Nephron progenitor cell (in vitro differentiated cells): ENCODE data around the gene RASAL2.

Source experiments
- DNase-seq: peaks from one replicate; pipeline ENCODE4 v3.0.0; 2021
- H3K27ac Mint-ChIP-seq: 2 replicates; pipeline ENCODE4 v1.8.0; 2021; ENCODE audit warnings: mild to moderate bottlenecking, moderate library complexity, mixed read lengths
- H3K27me3 Mint-ChIP-seq: 2 replicates; pipeline ENCODE4 v1.8.0; 2021; ENCODE audit warnings: mild to moderate bottlenecking, low read depth, mixed read lengths; ENCODE audit not compliant: poor library complexity
- H3K36me3 Mint-ChIP-seq: 2 replicates; pipeline ENCODE4 v1.8.0; 2021; ENCODE audit warnings: low read depth, mixed read lengths
- H3K4me1 Mint-ChIP-seq: 2 replicates; pipeline ENCODE4 v1.8.0; 2021; ENCODE audit warnings: mixed read lengths
- H3K4me3 Mint-ChIP-seq: 2 replicates; pipeline ENCODE4 v1.8.0; 2021; ENCODE audit warnings: mild to moderate bottlenecking, moderate library complexity, mixed read lengths
- H3K9me3 Mint-ChIP-seq: 2 replicates; pipeline ENCODE4 v1.8.0; 2021; ENCODE audit warnings: mild to moderate bottlenecking, moderate library complexity, mixed read lengths
- TF ChIP-seq, protein P1 (sequence below): fragments of 200-600 bp; sonication (generic); IDR thresholded peaks from 2 replicates; pipeline ENCODE4 v1.5.0; 2021; ENCODE audit warnings: antibody characterized with exemption

RASAL2 gene

DNA sequence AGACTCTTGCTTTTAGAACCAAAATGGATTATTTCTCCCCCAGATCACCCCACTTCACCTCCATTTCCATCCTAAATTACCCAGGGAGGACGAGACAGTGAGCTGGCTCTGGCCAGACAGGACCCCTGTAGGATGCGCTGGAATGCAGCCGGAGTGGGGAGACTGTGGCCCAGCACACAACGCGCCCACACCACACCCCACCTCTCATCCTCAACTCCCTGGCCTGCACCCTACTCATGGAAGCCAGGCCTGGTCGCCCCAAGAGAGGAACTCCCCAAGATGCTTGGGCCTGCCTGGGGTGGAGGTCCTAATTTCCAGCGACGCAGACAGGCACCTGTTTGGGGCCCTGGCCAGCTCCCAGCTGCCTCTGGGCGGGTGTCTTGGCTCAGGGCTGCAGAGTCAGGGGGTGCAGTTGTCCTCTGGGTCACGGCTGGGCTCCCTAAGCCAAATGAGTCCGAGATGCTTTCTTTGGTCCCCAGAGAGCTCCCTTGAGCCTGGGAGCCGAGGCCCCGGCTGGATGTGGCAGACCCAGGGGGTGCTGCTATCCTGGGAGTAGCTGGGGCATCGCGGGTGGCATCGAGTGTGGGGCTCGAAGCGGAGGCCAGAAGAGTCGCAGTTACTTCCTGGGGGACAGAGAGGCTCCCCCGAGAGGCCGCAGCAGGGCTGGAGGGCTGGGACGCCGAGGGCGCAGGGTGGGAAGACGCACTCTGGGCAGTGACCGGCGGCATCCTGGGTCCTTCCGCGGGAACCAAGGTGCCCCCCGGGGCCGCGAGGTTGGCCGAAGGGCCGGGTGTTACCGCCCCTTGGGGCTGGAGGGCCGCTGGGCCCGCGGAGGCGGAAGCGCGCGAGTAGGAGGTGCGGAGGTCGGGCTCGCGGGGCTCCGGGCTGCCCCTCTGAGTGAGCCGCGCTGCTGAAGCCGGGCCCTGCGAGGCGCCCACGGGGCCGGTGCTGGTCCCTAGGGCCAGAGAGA is 392.5 kb downstream of the RASAL2 start:
- H3K9me3 Mint-ChIP-seq: no peaks in the 10 kb centered on the region
- DNase-seq: no peak
- H3K4me1 Mint-ChIP-seq: no peaks in the 10 kb centered on the region
- H3K27ac Mint-ChIP-seq: no peak overlapping the region
- no peak overlapping the region for H3K4me3 Mint-ChIP-seq
- peaks cover 7% of the 10 kb centered on the region for H3K27me3 Mint-ChIP-seq
- no peaks in the 10 kb centered on the region for H3K36me3 Mint-ChIP-seq
- TF ChIP-seq, protein P1, sequence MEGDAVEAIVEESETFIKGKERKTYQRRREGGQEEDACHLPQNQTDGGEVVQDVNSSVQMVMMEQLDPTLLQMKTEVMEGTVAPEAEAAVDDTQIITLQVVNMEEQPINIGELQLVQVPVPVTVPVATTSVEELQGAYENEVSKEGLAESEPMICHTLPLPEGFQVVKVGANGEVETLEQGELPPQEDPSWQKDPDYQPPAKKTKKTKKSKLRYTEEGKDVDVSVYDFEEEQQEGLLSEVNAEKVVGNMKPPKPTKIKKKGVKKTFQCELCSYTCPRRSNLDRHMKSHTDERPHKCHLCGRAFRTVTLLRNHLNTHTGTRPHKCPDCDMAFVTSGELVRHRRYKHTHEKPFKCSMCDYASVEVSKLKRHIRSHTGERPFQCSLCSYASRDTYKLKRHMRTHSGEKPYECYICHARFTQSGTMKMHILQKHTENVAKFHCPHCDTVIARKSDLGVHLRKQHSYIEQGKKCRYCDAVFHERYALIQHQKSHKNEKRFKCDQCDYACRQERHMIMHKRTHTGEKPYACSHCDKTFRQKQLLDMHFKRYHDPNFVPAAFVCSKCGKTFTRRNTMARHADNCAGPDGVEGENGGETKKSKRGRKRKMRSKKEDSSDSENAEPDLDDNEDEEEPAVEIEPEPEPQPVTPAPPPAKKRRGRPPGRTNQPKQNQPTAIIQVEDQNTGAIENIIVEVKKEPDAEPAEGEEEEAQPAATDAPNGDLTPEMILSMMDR: no peak

- H3K4me3 Mint-ChIP-seq: no peak overlapping the region
- TF ChIP-seq, protein P1: no peak
Measured at GRCh38 chr1:178487070-178487615, 393.2 kb downstream of the RASAL2 start.

DNA sequence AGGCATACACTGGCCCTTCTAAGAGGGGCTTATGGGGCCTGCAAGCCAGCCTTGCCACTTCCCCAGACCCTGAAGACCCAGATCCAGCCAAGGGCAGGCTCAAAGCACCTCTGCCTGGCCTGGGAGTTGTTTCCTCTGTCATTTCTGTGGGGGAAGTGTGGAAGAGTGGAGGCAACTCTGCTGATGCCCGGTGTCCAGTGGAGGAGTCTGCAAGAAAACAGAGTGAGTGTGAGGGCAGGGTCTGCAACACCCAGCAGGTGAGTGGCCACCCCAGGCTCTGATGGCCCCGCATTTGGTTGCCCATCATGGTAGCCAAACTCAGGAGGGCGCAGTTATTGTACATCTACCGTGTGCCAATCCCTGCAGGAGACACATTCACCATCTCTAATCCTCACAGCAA is 394.5 kb downstream of the RASAL2 start:
- H3K9me3 Mint-ChIP-seq: no peaks in the 10 kb centered on the region
- TF ChIP-seq, protein P1: no peak
- no peak for DNase-seq
- peaks cover 6% of the 10 kb centered on the region for H3K27me3 Mint-ChIP-seq
- H3K4me1 Mint-ChIP-seq: no peaks in the 10 kb centered on the region
- H3K36me3 Mint-ChIP-seq: no peaks in the 10 kb centered on the region
- H3K4me3 Mint-ChIP-seq: no peak overlapping the region
- H3K27ac Mint-ChIP-seq: no peak overlapping the region

More at GRCh38 chr1:178487070-178487615, 393.2 kb downstream of the RASAL2 start:
- no peaks in the 10 kb centered on the region for H3K9me3 Mint-ChIP-seq
- no peaks in the 10 kb centered on the region for H3K4me1 Mint-ChIP-seq
- no peaks in the 10 kb centered on the region for H3K36me3 Mint-ChIP-seq
- H3K27me3 Mint-ChIP-seq: peaks cover 7% of the 10 kb centered on the region
- DNase-seq: no peak
- no peak overlapping the region for H3K27ac Mint-ChIP-seq

DNA sequence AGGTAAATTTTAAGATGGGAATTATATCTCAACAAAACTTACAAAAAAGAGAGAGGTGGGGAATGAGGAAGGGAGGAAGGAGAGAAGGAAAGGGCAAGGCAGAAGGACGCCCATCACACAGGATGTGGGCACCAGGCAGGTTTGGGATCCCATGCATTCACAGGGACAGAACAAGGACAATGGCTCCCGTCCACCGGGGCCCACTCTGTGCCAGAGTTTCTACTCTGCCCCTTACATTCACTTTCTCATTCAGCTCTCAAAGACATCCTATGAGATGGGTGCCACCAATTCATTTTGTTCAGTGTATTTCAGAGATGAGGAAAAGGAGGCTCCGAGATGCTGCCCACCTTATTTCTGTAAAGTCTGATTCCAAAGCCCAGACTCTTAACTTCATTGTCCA is 395.5 kb downstream of the RASAL2 start:
- no peak overlapping the region for H3K4me3 Mint-ChIP-seq
- no peaks in the 10 kb centered on the region for H3K9me3 Mint-ChIP-seq
- H3K27ac Mint-ChIP-seq: no peak overlapping the region
- peaks cover 3% of the 10 kb centered on the region for H3K27me3 Mint-ChIP-seq
- TF ChIP-seq, protein P1: no peak
- no peak for DNase-seq
- H3K4me1 Mint-ChIP-seq: no peaks in the 10 kb centered on the region
- no peaks in the 10 kb centered on the region for H3K36me3 Mint-ChIP-seq

DNA sequence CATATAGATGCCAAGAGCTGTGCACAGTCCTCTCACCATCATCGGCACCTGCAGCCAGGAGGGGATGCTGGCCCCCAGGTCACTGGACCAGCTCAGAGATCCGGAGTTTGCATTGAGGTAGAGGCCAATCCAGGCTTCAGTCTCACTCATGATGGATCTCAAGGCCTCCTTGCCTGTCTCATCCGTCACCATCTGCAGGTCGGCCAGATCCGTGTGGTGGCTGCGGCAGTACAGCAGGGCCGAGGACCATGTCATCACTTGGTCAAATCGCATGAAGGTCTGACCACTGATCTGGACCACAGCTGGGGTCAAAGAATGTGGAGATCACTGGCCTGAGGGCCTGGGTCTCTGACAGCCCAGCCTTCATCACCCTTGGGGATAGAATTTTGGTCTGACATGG is 396.2 kb downstream of the RASAL2 start:
- TF ChIP-seq, protein P1: no peak
- no peaks in the 10 kb centered on the region for H3K4me1 Mint-ChIP-seq
- H3K4me3 Mint-ChIP-seq: no peak overlapping the region
- no peak for DNase-seq
- H3K27ac Mint-ChIP-seq: no peak overlapping the region
- peaks cover 5% of the 10 kb centered on the region for H3K27me3 Mint-ChIP-seq
- no peaks in the 10 kb centered on the region for H3K36me3 Mint-ChIP-seq
- H3K9me3 Mint-ChIP-seq: no peaks in the 10 kb centered on the region
